Embryonic facial prominence (tissue), 1 donor: ENCODE measurements around the gene UBE2D2.
"Not testable (repeated sequence)": the region's sequence is repeated elsewhere in the genome, so short reads cannot be mapped to it uniquely, and the experiment has no call there.

Source experiments
- DNase-seq: peaks from one replicate; pipeline ENCODE4 v3.0.0-alpha.2; 2016; ENCODE audit errors: extremely low spot score

Gene UBE2D2

DNA sequence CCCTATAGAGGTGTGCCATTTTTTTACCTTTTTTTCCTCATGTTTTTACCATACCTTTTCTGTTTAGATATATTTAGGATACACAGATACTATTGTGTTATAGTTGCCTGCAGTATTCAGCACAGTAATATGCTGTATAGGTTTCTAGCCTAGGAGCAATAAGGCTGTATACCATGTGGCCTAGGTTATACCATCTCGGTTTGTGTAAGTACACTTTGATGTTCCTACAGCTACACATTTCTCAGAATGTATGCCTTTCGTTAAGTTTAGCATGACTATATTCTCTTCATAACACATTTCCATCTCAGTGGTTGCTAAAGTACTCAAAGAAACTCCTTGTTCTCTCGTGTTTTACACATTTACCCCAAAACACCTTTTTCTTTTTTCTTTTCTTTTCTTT lies 23.0 kb downstream of the UBE2D2 start:
- DNase-seq, result no peak

DNA sequence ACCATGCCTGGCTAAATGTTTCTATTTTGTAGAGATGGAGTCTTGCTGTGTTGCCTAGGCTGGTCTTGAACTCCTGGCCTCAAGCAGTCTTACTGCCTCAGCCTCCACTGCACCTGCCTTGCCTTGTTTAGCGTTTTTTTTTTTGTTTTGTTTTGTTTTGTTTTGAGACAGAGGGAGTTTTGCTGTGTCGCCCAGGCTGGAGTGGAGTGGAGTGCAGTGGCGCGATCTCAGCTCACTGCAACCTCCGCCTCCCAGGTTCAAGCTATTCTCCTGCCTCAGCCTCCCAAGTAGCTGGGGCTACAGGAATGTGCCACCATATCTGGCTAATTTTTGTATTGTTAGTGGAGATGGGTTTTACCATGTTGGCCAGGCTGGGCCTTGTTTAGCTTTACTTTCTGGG lies 27.0 kb downstream of the UBE2D2 start:
- not testable (repeated sequence) for DNase-seq

DNA sequence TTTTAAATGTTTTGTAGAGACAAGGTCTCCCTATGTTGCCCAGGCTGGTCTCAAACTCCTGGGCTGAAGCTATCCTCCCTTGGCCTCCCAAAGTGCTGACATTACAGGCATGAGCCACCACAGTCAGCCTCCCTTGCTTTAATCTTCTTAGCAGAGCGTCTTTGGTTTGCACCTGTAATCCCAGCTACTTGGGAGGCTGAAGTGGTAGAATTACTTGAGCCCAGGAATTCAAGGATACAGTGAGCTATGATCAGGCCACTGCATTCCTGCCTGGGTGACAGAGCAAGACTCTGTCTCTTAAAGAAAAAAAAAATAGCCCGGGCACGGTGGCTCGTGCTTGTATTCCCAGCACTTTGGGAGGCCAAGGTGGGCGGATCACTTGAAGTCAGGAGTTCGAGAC lies 27.8 kb downstream of the UBE2D2 start:
- DNase-seq, result no peak

DNA sequence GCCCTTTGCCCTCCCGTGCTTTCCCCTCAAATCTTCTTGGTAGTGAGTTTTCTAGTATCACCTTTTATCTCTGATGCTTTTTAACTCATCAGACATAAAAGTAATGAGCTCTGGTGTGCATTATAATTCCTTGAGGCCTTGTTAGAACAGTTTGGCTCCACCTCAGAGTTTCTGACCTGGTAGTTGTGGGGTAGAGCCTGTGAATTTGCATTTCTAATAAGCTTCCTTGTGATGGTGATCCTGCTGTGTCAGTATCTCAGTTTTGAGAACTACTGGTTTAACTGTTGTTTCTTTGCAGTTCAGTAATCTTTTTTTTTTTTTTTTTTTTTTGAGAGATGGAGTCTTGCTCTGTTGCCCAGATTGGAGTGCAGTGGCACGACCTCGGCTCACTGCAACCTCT lies 31.1 kb downstream of the UBE2D2 start:
- DNase-seq, result no peak

DNA sequence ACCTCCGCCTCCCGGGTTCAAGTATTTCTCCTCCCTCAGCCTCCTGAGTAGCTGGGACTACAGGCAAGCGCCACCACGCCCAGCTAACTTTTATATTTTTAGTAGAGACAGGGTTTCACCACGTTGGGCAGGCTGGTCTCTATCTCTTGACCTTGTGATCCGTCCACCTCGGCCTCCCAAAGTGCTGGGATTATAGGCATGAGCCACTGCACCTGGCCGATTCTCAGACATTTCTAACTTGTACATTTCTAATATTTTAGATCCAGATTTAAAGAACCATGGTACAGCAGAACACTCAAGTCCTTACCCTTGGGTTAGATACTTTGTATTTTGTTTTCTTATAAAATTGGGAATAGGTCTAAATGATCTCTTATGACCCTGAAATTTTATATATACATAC lies 31.9 kb downstream of the UBE2D2 start:
- DNase-seq, result not testable (repeated sequence)

DNA sequence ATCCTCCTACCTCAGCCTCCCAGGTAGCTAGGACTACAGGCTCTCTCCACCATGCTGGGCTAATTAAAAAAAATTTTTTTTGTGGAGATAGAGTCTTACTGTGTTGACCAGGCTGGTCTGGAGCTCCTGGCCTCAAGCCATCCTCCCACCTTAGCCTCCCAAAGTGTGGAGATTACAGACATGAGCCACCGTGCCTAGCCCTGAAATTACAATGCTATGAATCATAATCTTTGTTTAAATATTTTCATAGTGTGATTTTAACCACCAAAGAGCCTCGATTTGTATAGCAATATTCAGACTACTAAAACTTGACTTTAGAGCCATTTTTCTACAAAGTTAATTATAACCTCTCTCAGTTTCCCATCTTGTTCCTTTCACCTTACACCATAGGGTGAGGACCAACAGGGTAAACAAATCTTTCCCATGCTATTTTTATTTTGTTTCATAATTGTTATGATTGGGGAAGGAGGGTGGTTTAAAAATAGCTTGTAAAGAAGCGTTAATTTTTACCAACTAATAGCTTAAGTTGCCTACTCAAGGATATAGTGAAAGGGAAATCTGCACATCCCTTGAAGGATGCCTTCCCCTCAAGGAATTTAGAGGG lies 32.7 kb downstream of the UBE2D2 start:
- no peak for DNase-seq

DNA sequence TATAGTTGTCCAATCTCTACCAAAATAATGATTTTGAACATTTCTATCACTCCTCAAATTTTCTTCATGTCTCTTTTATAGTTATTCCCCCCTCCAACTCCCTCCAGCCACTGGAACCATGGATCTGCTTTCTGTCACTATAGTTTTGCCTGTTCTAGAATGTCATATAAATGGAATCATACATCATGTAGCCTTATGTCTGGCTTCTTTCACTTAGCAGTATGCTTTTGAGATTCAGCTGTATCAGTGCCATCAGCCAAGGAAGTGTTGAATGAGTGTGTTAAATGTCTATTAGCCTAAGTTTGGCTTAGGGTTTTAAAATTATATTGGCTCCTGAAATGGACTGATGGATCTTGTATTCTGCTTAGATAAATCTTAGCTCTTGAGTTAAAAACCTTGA lies 36.0 kb downstream of the UBE2D2 start:
- no peak for DNase-seq

DNA sequence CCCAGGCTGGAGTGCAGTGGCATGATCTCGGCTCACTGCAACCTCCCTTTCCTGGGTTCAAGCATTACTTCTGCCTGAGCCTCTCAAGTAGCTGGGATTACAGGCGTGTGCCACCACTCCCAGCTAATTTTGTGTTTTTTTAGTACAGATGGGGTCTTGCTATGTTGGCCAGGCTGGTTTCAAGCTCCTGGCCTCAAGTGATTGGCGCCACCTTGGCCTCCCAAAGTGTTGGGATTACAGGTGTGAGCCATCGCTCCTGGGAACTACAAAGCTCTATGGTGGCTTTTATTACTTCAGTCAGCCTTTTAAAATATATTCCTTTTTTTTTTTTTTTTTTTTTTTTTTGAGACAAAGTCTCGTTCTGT lies 37.4 kb downstream of the UBE2D2 start:
- DNase-seq, result not testable (repeated sequence)

DNA sequence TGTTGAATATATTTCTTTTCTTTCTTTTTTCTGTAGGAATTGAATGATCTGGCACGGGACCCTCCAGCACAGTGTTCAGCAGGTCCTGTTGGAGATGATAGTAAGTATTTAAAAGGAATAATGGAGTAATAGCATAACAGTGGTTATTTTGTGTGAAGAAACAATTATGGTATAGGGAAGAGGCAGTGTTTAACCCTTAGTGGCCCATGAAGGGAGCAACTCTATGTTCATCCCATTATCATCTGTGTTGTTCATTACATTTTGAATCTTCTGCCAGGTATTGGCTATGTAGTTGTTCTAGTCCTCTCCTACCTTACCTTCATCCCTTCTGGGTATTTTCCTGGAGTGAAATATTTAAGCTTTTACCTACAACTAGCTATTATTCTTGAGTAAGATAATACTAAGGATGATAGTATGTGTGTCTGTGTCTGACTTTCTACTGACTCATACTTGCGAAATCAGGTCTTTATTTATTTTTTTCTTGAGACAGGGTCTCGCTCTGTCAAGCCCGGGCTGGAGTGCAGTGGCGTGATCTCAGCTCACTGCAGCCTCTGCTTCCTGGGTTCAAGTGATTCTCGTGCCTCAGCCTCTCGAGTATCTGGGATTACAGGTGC lies 39.3 kb downstream of the UBE2D2 start:
- DNase-seq, result no peak

DNA sequence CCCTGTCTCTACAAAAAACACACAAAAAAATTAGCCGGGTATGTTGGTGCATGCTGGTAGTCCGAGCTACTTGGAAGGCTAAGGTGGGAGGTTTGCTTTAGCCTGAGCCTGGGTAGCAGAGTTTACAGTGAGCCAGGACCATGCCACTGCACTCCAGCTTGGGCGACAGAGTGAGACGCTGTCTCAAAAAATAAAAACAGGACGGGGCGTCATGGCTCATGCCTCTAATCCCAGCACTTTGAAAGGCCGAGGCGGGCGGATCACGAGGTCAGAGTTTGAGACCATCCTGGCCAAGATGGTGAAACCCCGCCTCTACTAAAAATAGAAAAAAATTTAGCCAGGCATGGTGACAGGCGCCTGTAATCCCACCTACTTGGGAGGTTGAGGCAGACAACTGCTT lies 40.3 kb downstream of the UBE2D2 start:
- no peak for DNase-seq

DNA sequence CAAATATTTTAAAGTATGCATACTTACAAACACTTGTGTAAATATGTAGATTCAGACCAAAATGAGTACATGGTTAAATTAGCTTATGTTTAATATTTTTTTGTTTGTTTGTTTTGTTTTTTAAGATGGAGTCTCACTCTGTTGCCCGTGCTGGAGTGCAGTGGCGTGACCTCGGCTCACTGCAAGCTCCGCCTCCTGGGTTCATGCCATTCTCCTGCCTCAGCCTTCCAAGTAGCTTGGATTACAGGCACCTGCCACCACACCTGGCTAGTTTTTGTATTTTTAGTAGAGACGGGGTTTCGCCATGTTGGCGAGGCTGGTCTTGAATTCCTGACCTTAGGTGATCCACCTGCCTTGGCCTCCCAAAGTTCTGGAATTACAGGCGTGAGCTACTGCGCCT lies 40.8 kb downstream of the UBE2D2 start:
- not testable (repeated sequence) for DNase-seq

DNA sequence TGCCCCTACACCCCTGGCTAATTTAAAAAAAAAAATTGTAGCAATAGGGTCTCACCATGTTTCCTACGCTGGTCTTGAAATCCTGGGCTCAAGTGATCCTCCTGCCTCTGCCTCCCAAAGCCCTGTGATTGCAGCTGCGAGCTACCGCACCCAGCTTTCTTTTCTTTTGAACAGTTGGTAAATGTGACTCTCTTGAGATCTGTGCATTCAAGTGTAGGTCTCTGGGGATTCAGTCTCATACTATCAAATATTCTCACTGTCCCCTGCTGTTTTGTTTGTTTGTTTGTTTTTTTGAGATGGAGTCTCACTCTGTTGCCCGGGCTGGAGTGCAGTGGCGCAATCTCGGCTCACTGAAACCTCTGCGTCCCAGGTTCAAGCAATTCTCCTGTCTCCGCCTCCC lies 44.7 kb downstream of the UBE2D2 start:
- no peak for DNase-seq

DNA sequence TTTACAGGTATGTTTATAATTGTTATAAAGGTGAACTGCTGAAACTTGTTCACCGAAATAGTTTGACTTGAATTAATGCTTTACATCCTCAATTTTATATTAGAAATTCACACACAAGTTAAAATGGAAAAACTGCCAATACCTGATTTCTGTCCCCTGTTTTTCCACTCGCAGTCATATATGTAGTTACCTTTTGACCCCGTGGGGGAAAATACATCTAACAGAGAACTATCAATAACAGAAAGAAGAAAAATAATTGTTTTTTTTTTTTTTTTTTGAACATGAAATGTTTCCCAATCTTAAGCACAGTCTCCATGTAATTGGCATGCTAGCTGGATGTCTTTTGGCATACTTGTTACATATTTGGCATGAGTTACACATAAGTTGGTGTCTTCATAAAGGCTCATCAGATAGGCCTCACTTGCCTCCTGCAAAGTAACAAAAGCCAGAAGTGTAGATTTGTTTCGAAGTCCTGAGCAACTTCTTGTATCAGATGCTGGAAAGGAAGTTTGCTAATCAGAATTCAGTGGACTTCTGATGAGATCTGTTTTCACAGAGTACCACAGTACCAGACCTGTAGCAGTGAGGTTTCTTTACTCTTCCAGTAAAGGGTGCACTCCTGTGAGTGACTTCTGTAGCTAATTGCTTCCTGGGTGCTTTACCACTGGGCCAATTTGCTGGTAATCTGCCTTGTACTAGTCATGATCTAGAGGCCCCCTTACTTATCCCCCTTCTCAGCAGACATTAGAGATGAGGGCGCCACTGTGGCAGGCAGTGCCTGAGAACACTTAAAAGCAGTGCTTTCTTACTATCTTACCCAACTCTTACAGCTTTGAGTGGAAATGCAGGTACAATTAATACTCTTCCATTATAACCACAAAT lies 50.8 kb downstream of the UBE2D2 start:
- DNase-seq, result no peak

DNA sequence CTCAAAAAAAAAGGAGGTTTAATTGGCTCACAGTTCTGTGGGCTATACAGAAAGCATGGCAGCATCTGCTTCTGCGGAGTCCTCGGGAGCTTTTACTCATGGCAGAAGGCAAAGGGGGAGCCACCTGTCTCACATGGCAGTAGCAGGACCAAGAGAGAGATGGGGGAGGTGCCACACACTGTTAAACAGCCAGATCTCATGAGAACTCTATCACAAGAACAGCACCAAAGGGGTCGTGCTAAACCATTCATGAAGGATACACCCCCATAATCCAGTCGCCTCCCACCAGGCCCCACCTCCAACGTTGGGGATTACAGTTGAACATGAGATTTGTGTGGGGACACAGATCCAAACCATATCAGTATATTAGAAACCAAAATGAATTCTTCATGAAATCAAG lies 58.7 kb downstream of the UBE2D2 start:
- no peak for DNase-seq

DNA sequence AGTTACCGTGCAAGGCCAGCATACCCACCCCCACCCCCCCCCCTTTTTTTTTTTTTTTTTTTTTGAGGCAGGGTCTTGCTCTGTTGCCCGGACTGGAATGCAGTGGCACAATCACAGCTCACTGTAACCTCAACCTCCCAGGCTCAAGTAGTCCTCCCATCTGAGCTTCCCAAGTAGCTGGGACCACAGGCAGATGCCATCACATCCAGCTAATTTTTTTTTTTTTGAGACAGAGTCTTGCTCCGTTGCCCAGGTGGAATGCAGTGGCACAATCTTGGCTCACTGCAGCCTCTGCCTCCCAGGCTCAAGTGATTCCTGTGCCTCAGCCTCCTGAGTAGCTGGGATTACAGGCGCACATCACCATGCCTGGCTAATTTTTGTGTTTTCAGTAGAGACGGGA lies 64.3 kb downstream of the UBE2D2 start:
- not testable (repeated sequence) for DNase-seq

DNA sequence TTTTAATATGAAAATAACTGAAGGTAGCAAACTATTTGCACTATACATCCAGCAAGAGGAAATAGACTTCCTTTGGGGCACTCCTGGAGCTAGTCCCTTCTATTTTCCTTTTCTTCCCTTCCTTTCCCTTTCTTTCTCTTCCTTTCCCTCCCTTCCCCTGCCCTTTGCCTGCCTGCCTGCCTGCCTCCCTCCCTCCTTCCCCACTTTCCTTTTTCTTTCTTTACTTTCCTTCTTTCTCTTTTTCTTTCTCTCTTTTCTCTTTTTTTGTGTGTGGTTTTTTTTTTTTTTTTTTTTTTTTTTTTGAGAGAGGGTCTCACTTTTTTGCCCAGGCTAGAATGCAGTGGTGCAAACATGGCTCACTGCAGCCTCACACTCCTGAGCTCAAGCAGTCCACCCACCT lies 69.7 kb downstream of the UBE2D2 start:
- DNase-seq, result no peak

DNA sequence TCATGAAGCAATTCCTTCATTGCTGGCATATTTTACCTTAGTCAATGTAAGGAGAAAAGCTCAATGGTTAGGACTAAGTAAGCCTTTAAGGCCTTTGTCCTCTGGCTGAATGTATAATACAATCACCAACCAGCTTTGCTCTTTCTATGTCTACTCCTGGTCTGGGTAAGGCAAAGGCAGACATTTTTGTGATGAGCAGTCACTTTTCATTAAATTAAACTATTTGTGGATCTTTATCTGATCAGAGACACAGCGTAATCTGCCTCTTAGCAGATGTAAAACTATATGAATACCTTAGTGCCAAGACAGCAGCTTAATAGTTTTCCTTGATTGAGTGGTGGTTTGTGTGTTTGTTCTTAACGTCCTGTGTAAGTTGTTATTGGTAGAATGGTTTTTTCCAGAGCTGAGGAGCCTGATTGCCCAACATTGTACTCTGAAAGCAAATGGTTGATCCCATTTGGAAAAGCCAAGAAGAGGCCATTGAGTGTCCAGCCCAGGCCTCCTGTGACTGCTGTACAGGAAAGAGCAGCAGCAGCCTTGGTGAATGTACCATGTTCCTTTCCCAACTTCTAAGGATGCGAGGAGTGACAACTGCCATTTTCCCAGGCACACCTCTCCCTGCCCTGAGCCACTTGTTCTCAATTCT lies 70.5 kb downstream of the UBE2D2 start:
- DNase-seq, result no peak

DNA sequence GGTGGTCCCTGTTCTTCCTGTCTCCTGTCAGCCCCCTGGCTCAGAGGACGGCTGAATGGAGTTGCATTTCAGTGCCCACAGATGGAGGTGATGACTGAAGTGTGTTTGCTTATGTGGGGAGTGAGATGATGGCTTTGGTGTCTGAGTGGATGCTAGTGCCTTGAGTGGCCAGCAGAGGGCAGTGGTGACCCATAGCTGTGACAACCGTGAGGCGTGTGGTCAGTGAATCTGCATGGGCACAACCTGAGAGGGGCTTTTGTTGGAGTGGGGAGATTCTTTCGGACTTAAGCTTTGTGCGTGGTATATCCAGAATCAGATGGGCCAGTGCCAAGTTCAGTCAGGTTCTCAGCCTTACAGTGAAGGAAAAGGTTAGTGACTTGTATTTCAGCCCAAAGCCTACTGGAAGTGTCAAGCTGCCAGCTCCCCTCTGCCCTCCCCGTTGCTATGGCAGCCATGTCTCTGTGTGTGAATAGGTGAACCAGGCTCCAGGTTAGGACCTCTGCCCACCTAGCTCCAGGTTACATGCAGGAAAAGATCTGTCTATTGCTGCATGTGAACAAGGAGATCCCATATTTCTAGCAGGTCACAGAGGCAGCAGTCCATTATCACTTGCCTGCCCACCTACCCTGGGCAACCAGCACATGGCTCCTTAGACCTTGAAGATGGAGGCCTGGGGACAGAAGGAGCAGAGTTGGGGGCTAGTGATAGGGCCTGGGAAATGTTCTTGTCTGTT lies 72.3 kb downstream of the UBE2D2 start:
- no peak for DNase-seq

DNA sequence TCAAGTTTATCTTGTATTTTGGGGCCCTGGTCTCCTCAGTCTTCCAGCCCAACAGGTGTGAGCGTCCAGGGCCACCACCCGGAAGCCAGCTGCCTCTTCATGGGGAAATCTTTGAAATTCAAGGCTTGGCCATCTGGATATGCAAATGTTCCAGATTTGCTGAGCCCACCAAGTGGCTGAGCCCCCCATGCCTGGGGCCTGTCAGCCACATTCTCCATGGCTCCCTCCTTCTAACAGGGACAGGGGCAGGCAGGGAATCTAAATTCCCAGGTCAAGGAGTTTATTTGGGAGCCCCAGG lies 72.8 kb downstream of the UBE2D2 start:
- no peak for DNase-seq

DNA sequence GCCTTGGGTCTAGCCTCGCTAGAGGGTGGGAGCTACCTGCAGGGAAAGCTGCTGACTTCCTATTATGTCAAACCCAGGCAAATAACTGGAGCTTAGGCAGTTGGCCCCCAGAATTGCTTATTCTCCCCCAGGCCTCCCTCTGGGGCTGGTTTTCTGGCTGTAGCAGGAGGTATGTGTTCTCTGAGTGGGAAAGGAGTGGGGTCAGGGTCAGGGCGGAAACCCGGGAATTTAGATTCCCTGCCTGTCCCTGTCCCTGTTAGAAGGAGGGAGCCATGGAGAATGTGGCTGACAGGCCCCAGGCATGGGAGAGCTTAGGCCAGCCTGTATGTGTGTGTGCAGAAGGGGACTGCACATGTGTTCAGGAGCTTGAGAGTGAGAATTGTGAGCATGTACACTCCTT lies 73.4 kb downstream of the UBE2D2 start:
- no peak for DNase-seq

DNA sequence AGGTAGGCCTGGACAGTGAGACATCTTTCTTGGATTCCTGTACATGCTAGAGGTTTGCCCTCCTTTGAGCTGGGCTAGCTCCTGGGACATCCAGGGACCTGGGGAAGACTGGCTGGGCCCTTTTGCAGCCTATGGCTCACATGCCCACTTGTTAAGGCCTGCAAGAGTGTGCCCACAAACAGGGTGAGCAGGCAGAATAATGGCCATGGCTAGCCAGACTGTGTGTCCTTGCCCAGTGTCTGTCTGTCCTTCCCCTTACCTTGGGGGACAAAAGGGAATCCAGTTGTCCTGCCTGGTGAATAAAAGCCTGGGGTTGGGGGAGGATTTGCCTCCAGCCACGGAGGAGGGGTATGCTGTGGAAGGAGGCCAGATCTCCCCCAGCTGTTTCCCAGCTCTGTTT lies 74.1 kb downstream of the UBE2D2 start:
- DNase-seq, result no peak

DNA sequence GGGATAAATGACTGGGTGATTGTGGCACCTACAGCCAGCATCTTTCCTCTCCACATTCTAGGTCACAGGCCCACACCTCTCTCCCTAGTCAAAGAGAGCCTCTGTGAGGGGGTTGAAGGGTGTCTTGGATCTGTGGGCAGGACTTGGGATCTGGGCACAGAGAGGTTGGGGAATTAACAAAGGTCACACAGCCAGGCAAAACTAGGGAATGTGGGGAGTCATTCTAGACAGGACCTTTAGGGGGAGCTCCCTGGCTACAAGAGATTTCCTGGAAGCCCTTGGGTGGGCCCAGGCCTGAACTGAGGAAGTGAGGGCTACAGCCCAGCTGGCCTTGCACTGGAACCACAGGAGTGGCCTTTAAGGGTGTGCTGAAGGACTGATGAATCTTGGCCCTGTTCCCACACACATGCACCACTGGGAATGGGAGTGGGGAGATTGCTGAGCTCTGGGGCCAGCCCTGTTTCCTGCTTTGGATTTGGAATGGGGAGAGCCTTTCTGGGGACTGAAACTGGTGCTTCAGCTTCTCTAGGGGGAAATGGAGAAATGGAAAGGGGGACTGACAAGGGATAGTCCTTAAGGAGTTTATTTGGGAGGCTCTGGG lies 74.6 kb downstream of the UBE2D2 start:
- no peak for DNase-seq
